ENCODE data around the gene EID3.
"Not testable (repeated sequence)": the region's sequence is repeated elsewhere in the genome, so short reads cannot be mapped to it uniquely, and the experiment has no call there.

The EID3 gene

GRCh38 chr12:104292872-104293794, 10.4 kb upstream of the EID3 start:
- Histone ChIP-seq H2AFZ (ENCODE audit: low read length) (no peak overlapping the region), H4K20me1 (ENCODE audit: insufficient read depth, low read length, poor library complexity, severe bottlenecking) (peaks cover 76% of the 10 kb centered on the region), H3K4me2 (ENCODE audit: low read depth, low read length, poor library complexity, severe bottlenecking) (no peak overlapping the region), H3K9ac (ENCODE audit: low read depth, low read length, poor library complexity, severe bottlenecking) (no peak overlapping the region), H3F3A (ENCODE audit: low read depth) (no peaks in the 10 kb centered on the region), H3K27me3 (ENCODE audit: insufficient read depth, low read length, poor library complexity, severe bottlenecking) (no peaks in the 10 kb centered on the region), H3K4me3 (ENCODE audit: low read length, poor library complexity, severe bottlenecking) (no peak overlapping the region), H3K79me2 (ENCODE audit: insufficient read depth, low read length) (peaks cover 90% of the 10 kb centered on the region), H3K9me3 (ENCODE audit: insufficient read depth, low read depth, low read length) (no peaks in the 10 kb centered on the region), H3K9me2 (replicated peaks; ENCODE audit: low read depth, low read length) (no peaks in the 10 kb centered on the region), H3K36me3 (ENCODE audit: insufficient read depth, low read length) (peaks cover 32% of the 10 kb centered on the region; the same call in 1 of the 2 replicates), H3K4me1 (ENCODE audit: insufficient read depth, low read length, poor library complexity, severe bottlenecking) (peaks cover 27% of the 10 kb centered on the region)
- no peak for TF ChIP-seq CTCF (conservative IDR thresholded peaks at IDR 0.05; ENCODE audit: low read length)
- no peak for TF ChIP-seq EZH2phosphoT487 (IDR thresholded peaks at IDR 0.05; ENCODE audit: borderline replicate concordance)

- Histone ChIP-seq H3K79me2 (ENCODE audit: insufficient read depth, low read length) (peaks cover 90% of the 10 kb centered on the region), H3K4me2 (ENCODE audit: low read depth, low read length, poor library complexity, severe bottlenecking) (peak overlapping the region; percentile 14), H4K20me1 (ENCODE audit: insufficient read depth, low read length, poor library complexity, severe bottlenecking) (peaks cover 82% of the 10 kb centered on the region), H3K4me1 (ENCODE audit: insufficient read depth, low read length, poor library complexity, severe bottlenecking) (peaks cover 22% of the 10 kb centered on the region), H3K36me3 (ENCODE audit: insufficient read depth, low read length) (peaks cover 39% of the 10 kb centered on the region; the same call in 1 of the 2 replicates)
- not testable (repeated sequence) for H3K9me2 ChIP-seq (replicated peaks; ENCODE audit: low read depth, low read length); H3K9ac ChIP-seq (ENCODE audit: low read depth, low read length, poor library complexity, severe bottlenecking); H2AFZ ChIP-seq (ENCODE audit: low read length); H3F3A ChIP-seq (ENCODE audit: low read depth); H3K4me3 ChIP-seq (ENCODE audit: low read length, poor library complexity, severe bottlenecking); H3K9me3 ChIP-seq (ENCODE audit: insufficient read depth, low read depth, low read length); H3K27me3 ChIP-seq (ENCODE audit: insufficient read depth, low read length, poor library complexity, severe bottlenecking)
- TF ChIP-seq CTCF (conservative IDR thresholded peaks at IDR 0.05; ENCODE audit: low read length) = peak; percentile 39
These were observed 9.2 kb upstream of the EID3 start for GRCh38 chr12:104294158-104294859.

GRCh38 chr12:104294927-104295668, 8.4 kb upstream of the EID3 start:
- peaks cover 17% of the 10 kb centered on the region for H3K4me1 ChIP-seq (ENCODE audit: insufficient read depth, low read length, poor library complexity, severe bottlenecking)
- peak overlapping the region; percentile 14 for H3K4me2 ChIP-seq (ENCODE audit: low read depth, low read length, poor library complexity, severe bottlenecking)
- peaks cover 90% of the 10 kb centered on the region for H3K79me2 ChIP-seq (ENCODE audit: insufficient read depth, low read length)
- no peak overlapping the region for H2AFZ ChIP-seq (ENCODE audit: low read length)
- TF ChIP-seq EZH2phosphoT487 (IDR thresholded peaks at IDR 0.05; ENCODE audit: borderline replicate concordance) (no peak), CTCF (conservative IDR thresholded peaks at IDR 0.05; ENCODE audit: low read length) (no peak)
- no peaks in the 10 kb centered on the region for H3K9me2 ChIP-seq (replicated peaks; ENCODE audit: low read depth, low read length)
- H3K9me3 ChIP-seq (ENCODE audit: insufficient read depth, low read depth, low read length) = no peaks in the 10 kb centered on the region
- peaks cover 80% of the 10 kb centered on the region for H4K20me1 ChIP-seq (ENCODE audit: insufficient read depth, low read length, poor library complexity, severe bottlenecking)
- no peak overlapping the region for H3K9ac ChIP-seq (ENCODE audit: low read depth, low read length, poor library complexity, severe bottlenecking)
- H3K4me3 ChIP-seq (ENCODE audit: low read length, poor library complexity, severe bottlenecking) = no peak overlapping the region
- peaks cover 43% of the 10 kb centered on the region; the same call in 1 of the 2 replicates for H3K36me3 ChIP-seq (ENCODE audit: insufficient read depth, low read length)
- H3K27me3 ChIP-seq (ENCODE audit: insufficient read depth, low read length, poor library complexity, severe bottlenecking) = no peaks in the 10 kb centered on the region
- H3F3A ChIP-seq (ENCODE audit: low read depth) = no peaks in the 10 kb centered on the region

Measured in Loucy (cell line).